Heart right ventricle (tissue), 16 donors: Measurements from ENCODE around the gene BLVRA. TPM values are rescaled to one million over a fixed set of nuclear protein-coding genes. Genes with fewer than 3 reads are reported as not detected.
"Not testable (repeated sequence)": the region's sequence is repeated elsewhere in the genome, so short reads cannot be mapped to it uniquely, and the experiment has no call there.

ENCODE experiments used
- ATAC-seq, 8 donors: fragments of 200-7000 bp; cut with Tn5 transposase; one replicate each; pipeline ENCODE4 v1.9.1; 2020; ENCODE audit warnings: mild to moderate bottlenecking in 8 of 8, moderate library complexity in 8 of 8, moderate number of reproducible peaks in 1 of 8
- DNase-seq, 2 donors: peaks; one replicate each; pipeline ENCODE4 v3.0.0-alpha.2; 2020
- H3K27ac ChIP-seq, 10 donors: fragments of 200-600 bp; sonication (generic) in 2 of 10; one replicate each; pipeline versions ENCODE4 v1.5.0 to v1.8.0; 2020 to 2022; ENCODE audit warnings: mild to moderate bottlenecking in 3 of 10
- H3K27me3 ChIP-seq, 7 donors: fragments of 200-600 bp; one replicate each; pipeline ENCODE4 v1.8.0; 2021 to 2022; ENCODE audit warnings: mild to moderate bottlenecking in 2 of 7
- H3K36me3 ChIP-seq, 9 donors: fragments of 200-600 bp; sonication (generic) in 1 of 9; one replicate each; pipeline versions ENCODE4 v1.5.0 to v1.8.0; 2020 to 2022; ENCODE audit warnings: mild to moderate bottlenecking in 2 of 9
- H3K4me1 ChIP-seq, 9 donors: fragments of 200-600 bp; sonication (generic) in 1 of 9; one replicate each; pipeline versions ENCODE4 v1.5.0 to v1.8.0; 2020 to 2022; ENCODE audit warnings: mild to moderate bottlenecking in 4 of 9
- H3K4me3 ChIP-seq, 10 donors: fragments of 200-600 bp; sonication (generic) in 2 of 10; one replicate each; pipeline versions ENCODE4 v1.5.0 to v1.8.0; 2020 to 2022; ENCODE audit warnings: mild to moderate bottlenecking in 7 of 10, moderate library complexity in 2 of 10
- H3K9me3 ChIP-seq, 11 donors: fragments of 200-600 bp in 10 of 11; sonication (generic) in 2 of 11; one replicate each; pipeline versions ENCODE4 v1.5.0 to v1.8.0; 2013 to 2022; ENCODE audit warnings: mild to moderate bottlenecking in 2 of 11, control low read depth in 1 of 11, moderate library complexity in 1 of 11
- CTCF ChIP-seq, 9 donors: fragments of 200-600 bp; sonication (generic) in 2 of 9; IDR thresholded peaks; one replicate each; pipeline versions ENCODE4 v1.5.0 to v1.8.0; 2021 to 2022; ENCODE audit warnings: antibody characterized with exemption in 9 of 9, mild to moderate bottlenecking in 5 of 9, moderate library complexity in 1 of 9
- WGBS, 2 donors: extraction: QIAGEN DNeasy Blood & Tissue Kit; methylation state at CpG; one replicate each; pipeline ENCODE4 v1.1.7; 2013; ENCODE audit warnings: inconsistent platforms in 1 of 2; 5-methylcytosine and 5-hydroxymethylcytosine counted together
- intact Hi-C, 10 donors: fragments of 100-400 bp; cut with DNase I; formaldehyde crosslinking; loops; one replicate each; pipeline versions ENCODE4 v1.11.1 to v1.14.2; 2022
- polyA plus RNA-seq, 2 donors: library from polyadenylated mRNA; stranded (reverse); fragments of 200-250 nt; gene quantifications; one replicate each; pipeline ENCODE4 v1.2.3, GENCODE V29; 2013
- total RNA-seq, 10 donors: library from RNA; stranded (reverse); fragmentation: NEBNext Ultra II Directional in 3 of 10; extraction: Animal tissue kit (Norgen Biotek cat#: 25700) in 3 of 10; gene quantifications; one replicate each; pipeline versions ENCODE4 v1.2.1 to v1.2.4, GENCODE V29; 2021 to 2023
- donor health status: Arrhythmogenic right ventricular cardiomyopathy.
- donor health status: ischemic (EF 13 %, LVEDD 7.1; RV severe dilation, severe dysfunction).
- donor health status: healthy with polysubstance abuse.
- donor health status: DM: no; HTN: yes; CAD: no.
- donor health status: DM: no; HTN: no; CAD: no.
- donor health status: ischemic (EF 25% LVEDD 6.9; RV normal size, moderate dysfunction).
- donor health status: ischemic (EF 25% LVEDD 5.7; RV mildly dilated, moderate dysfunction).
- donor health status: healthy.
- donor health status: DM: yes; HTN: yes; CAD: no.
- donor health status: Ischemic cardiomyopathy.
- donor health status: ischemic (EF 35%, LVEDD 5.7; RV mildly dilated, moderate dysfunction).
- donor health status: nonischemic (EF 11% LVEDD 7.7; RV severe dilation, severe dysfunction).
- donor health status: DM: yes; HTN: yes; CAD: no.
- donor health status: PGD.
- donor health status: ischemic (EF 29% LVEDD 5.4; RV normal size, mild dysfunction).
- donor health status: nonischemic (EF 23%, LVEDD 6.1; RV moderate dilation, normal function).

The BLVRA gene
- total and polyA plus RNA-seq, 12 donors: 39.4 to 68.9 (median 46.1) TPM

DNA sequence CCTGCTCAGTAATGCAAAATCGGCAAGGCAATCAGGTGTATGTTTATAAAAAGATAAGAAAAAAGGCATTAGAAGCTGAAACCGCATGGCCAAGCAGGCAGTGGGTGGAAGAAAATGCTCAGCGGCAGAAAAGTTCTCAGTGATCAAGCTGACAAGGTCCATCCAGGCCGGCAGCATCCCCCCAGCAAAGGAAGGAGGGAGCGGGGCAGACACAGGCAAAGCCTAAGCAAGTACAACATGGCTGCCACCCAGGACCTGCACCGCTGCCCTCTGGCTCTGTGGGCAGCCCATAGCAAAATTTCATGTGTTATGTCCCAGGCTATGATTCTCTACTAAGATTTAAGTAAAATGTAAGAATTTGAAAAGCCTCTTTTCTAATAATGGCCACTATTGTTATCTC is 65.5 kb downstream of the BLVRA start:
- H3K36me3 ChIP-seq: no peaks in the 10 kb centered on the region
- H3K9me3 ChIP-seq: no peaks in the 10 kb centered on the region
- H3K4me1 ChIP-seq: no peaks in the 10 kb centered on the region
- H3K27ac ChIP-seq: no peak overlapping the region
- DNase-seq: no peak
- WGBS, 2 donors: 86 to 89% methylated on average over 6 of the region's 6 CpGs
- TF ChIP-seq CTCF (IDR thresholded peaks at IDR 0.05): no peak
- intact Hi-C loops: loop anchor here in 1 of 10 donors (10.0 kb wide), 1 partner anchor 889 kb away; the partner anchor contains the start of genes MRPL32 and PSMA2
- no peak for ATAC-seq
- no peak overlapping the region for H3K4me3 ChIP-seq
- peaks cover 0 to 23% (median 7%) of the 10 kb centered on the region in 7 donors for H3K27me3 ChIP-seq

- H3K27me3 ChIP-seq: peaks cover 0 to 29% (median 8%) of the 10 kb centered on the region in 7 donors
- 76 to 84% methylated on average over 12 of the region's 12 CpGs for WGBS, 2 donors
- ATAC-seq, H3K27ac ChIP-seq, H3K9me3 ChIP-seq, H3K4me3 ChIP-seq, H3K4me1 ChIP-seq, DNase-seq, H3K36me3 ChIP-seq: not testable (repeated sequence)
- intact Hi-C loops: loop anchor here in 1 of 10 donors (10.0 kb wide), 1 partner anchor 890 kb away; the partner anchor contains the start of genes MRPL32 and PSMA2
Observed at GRCh38 chr7:43824513-43824912, 66.0 kb downstream of the BLVRA start.

- Histone ChIP-seq H3K36me3 (no peaks in the 10 kb centered on the region), H3K27ac (no peak overlapping the region), H3K4me1 (no peaks in the 10 kb centered on the region), H3K27me3 (peaks cover 0 to 31% (median 9%) of the 10 kb centered on the region in 7 donors), H3K9me3 (no peaks in the 10 kb centered on the region), H3K4me3 (no peak overlapping the region)
- DNase-seq (no peak), ATAC-seq (no peak)
- intact Hi-C loops: loop anchor here in 1 of 10 donors (10.0 kb wide), 1 partner anchor 890 kb away; the partner anchor contains the start of genes MRPL32 and PSMA2
- no peak for TF ChIP-seq CTCF (IDR thresholded peaks at IDR 0.05)
- WGBS, 2 donors: 36 to 41% methylated on average over 1 of the region's 1 CpG
Observed at GRCh38 chr7:43824963-43825362, 66.5 kb downstream of the BLVRA start.

GRCh38 chr7:43825391-43825808 is 66.9 kb downstream of the BLVRA start:
- no peaks in the 10 kb centered on the region for H3K36me3 ChIP-seq
- peaks cover 0 to 33% (median 9%) of the 10 kb centered on the region in 7 donors for H3K27me3 ChIP-seq
- no peak for TF ChIP-seq CTCF (IDR thresholded peaks at IDR 0.05)
- no peak overlapping the region for H3K27ac ChIP-seq
- intact Hi-C loops: loop anchor here in 1 of 10 donors (10.0 kb wide), 1 partner anchor 891 kb away; the partner anchor contains the start of genes MRPL32 and PSMA2
- peaks cover 0 to under 1% (median 0%) of the 10 kb centered on the region in 11 donors for H3K9me3 ChIP-seq
- no peak for DNase-seq
- H3K4me3 ChIP-seq: no peak overlapping the region
- 83 to 85% methylated on average over 5 of the region's 5 CpGs for WGBS, 2 donors
- no peaks in the 10 kb centered on the region for H3K4me1 ChIP-seq
- ATAC-seq: no peak

- not testable (repeated sequence) for H3K4me3 ChIP-seq, ATAC-seq, H3K36me3 ChIP-seq, H3K9me3 ChIP-seq, DNase-seq, H3K27ac ChIP-seq
- H3K27me3 ChIP-seq: peaks cover 0 to 39% (median 9%) of the 10 kb centered on the region in 7 donors
- intact Hi-C loops: loop anchor here in 4 of 10 donors (10.0 kb wide), 4 partner anchors 106 to 896 kb away; partner anchors contain the start of genes COA1 (in 1 of the 4), MRPL32 (in 1 of the 4), PSMA2 (in 1 of the 4) and STK17A (in 1 of the 4)
- H3K4me1 ChIP-seq: peaks cover 0 to 11% (median 0%) of the 10 kb centered on the region in 9 donors
Observed at GRCh38 chr7:43830917-43831316, 72.4 kb downstream of the BLVRA start.
